Adrenal gland (tissue), 5 donors: Measurements from ENCODE around the gene SIDT1.

Experiments used
- CTCF ChIP-seq, 6 experiments: fragments of 450-650 bp in 4 of 6; fragments of 200-600 bp in 2 of 6; sonication (generic) in 1 of 6; IDR thresholded peaks; 1 replicate in 5 of 6; 2 replicates in 1 of 6; pipeline versions ENCODE4 v1.5.1 to v1.8.0; 2016 to 2021; ENCODE audit warnings: antibody characterized with exemption in 6 of 6, mild to moderate bottlenecking in 2 of 6, moderate library complexity in 1 of 6
- POLR2A ChIP-seq, 2 donors: fragments of 450-650 bp; IDR thresholded peaks; one replicate each; pipeline ENCODE4 v1.6.1; 2017; ENCODE audit warnings: antibody characterized with exemption in 2 of 2, mild to moderate bottlenecking in 2 of 2, moderate library complexity in 1 of 2
- donor health status: DM: no; HTN: no; CAD: no.

DNA sequence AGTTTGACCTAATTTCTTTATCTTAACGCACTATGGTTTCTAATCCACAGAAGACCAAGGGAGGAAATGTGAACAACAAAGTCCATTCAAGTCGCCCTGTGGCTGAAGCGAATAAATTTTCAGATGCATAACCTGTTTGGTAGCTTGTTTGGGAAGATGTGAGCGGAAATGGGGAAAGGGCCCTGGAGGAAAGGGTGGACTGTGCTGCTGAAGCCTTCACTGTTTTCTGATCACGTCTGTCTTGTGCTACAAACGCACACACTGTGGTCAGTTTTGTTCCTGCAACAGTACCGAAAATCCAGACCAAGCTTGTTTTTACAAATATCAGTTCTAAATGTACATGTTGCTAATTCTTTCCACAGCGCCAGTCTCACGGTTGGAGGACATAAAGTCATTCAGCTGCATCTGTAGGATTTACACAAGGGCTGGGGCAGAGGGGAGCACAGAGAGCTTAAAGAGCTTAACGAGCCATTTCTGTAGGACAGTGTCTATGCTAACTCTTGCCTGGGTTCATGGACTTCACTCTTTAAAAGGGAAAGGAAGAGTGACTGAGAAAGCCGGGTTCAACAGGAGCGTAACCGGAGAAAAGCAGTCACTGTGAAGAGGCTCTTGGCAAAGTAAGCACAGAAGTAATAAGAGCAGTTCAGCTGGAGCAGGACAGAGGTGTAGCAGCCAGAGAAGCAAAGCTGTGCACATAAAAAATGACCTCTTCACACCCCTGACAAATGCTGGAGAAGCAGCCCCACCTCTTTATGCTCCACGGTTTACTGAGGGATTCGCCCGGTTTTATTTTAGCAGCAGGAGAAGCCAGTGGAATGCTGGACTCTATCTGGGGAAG, 97.4 kb downstream of the SIDT1 start:
- no peak for TF ChIP-seq CTCF (IDR thresholded peaks at IDR 0.05)
- no peak for TF ChIP-seq POLR2A (IDR thresholded peaks at IDR 0.05)
